Panc1 (cell line): ENCODE data around the gene RPAP3. TPM values are rescaled to one million over a fixed set of nuclear protein-coding genes. Genes with fewer than 3 reads are reported as not detected.

Experiments used
- ATAC-seq: fragments of 200-7000 bp; cut with Tn5 transposase; 2 replicates; pipeline ENCODE4 v1.9.1; 2020; ENCODE audit warnings: mild to moderate bottlenecking, moderate library complexity
- BruUV-seq: library from RNA; stranded (reverse); fragments of 400-500 nt; replicated peaks from 2 replicates; lab custom pipeline; 2021; lab: Mats Ljungman, UMichigan
- CTCF ChIA-PET: fragments of 300-600 bp; sonication (Branson Sonifier 250); formaldehyde crosslinking; loops from one replicate; lab custom pipeline; 2022; ENCODE audit warnings: antibody characterized with exemption; lab: Charles Lee
- POLR2A ChIA-PET: fragments of 300-600 bp; sonication (Branson Sonifier 250); formaldehyde crosslinking; loops from one replicate; lab custom pipeline; 2022; ENCODE audit warnings: antibody characterized with exemption; lab: Charles Lee
- DNase-seq: peaks from one replicate; pipeline ENCODE4 v3.0.0-alpha.2; 2010; ENCODE audit warnings: low read depth, low spot score
- H3K27ac ChIP-seq: 2 replicates; pipeline ENCODE4 v1.5.1; 2011; ENCODE audit warnings: mild to moderate bottlenecking, low read length, inconsistent platforms
- H3K27me3 ChIP-seq: fragments of 200-500 bp; sonication (Bioruptor generic); 2 replicates; pipeline ENCODE4 v1.6.0; 2014; ENCODE audit warnings: low read length, inconsistent platforms; ENCODE audit not compliant: control insufficient read depth, insufficient read depth
- H3K36me3 ChIP-seq: fragments of 200-500 bp; sonication (Bioruptor generic); 2 replicates; pipeline ENCODE4 v1.5.1; 2014; ENCODE audit warnings: inconsistent platforms, mild to moderate bottlenecking, low read length, moderate library complexity; ENCODE audit not compliant: control insufficient read depth, insufficient read depth
- H3K4me1 ChIP-seq: 2 replicates; pipeline ENCODE4 v1.5.1; 2011; ENCODE audit warnings: inconsistent platforms, mild to moderate bottlenecking, low read length, moderate library complexity; ENCODE audit not compliant: control insufficient read depth, insufficient read depth
- H3K4me3 ChIP-seq, 2 experiments: 2 replicates each; pipeline ENCODE4 v1.5.1; 2011 to 2012; ENCODE audit warnings: low read depth in 2 of 2, low read length in 2 of 2, mild to moderate bottlenecking in 2 of 2, inconsistent platforms in 1 of 2, moderate library complexity in 1 of 2
- H3K9me3 ChIP-seq: fragments of 200-500 bp; sonication (Bioruptor generic); 2 replicates; pipeline ENCODE4 v1.5.1; 2014; ENCODE audit warnings: low read depth, mild to moderate bottlenecking, inconsistent platforms, low read length, moderate library complexity; ENCODE audit not compliant: control insufficient read depth, insufficient read depth
- CTCF ChIP-seq: fragments of 450-650 bp; IDR thresholded peaks from 2 replicates; pipeline ENCODE4 v1.5.1; 2017; ENCODE audit warnings: mild to moderate bottlenecking
- POLR2AphosphoS5 ChIP-seq: IDR thresholded peaks from 2 replicates; pipeline ENCODE4 v1.6.1; 2012; ENCODE audit warnings: mild to moderate bottlenecking, low read depth, low read length, moderate library complexity
- REST ChIP-seq, 2 experiments: IDR thresholded peaks; 2 replicates each; pipeline ENCODE4 v1.6.1; 2011 to 2012; ENCODE audit warnings: low read depth in 2 of 2, control low read depth in 1 of 2, low read length in 1 of 2, mild to moderate bottlenecking in 1 of 2, moderate library complexity in 1 of 2; ENCODE audit not compliant: insufficient read depth in 1 of 2
- SIN3A ChIP-seq: IDR thresholded peaks from 2 replicates; pipeline ENCODE4 v1.6.1; 2012; ENCODE audit warnings: low read depth, mild to moderate bottlenecking, low read length, moderate library complexity, borderline replicate concordance; ENCODE audit not compliant: insufficient read depth
- TCF7L2 ChIP-seq: IDR thresholded peaks from 2 replicates; pipeline ENCODE4 v1.6.1; 2011; ENCODE audit warnings: mild to moderate bottlenecking, low read depth, low read length, inconsistent platforms
- in situ Hi-C: cut with HindIII; loops from 2 replicates; pipeline ENCODE4 v1.10.0; 2016; ENCODE audit warnings: low sequenced_read_pairs, low pct_unique_long_range_greater_than_20kb
- intact Hi-C: fragments of 100-400 bp; cut with micrococcal nuclease; formaldehyde crosslinking; loops from one replicate; pipeline ENCODE4 v1.10.0; 2022; ENCODE audit not compliant: unreplicated experiment
- total RNA-seq: library from RNA; stranded (reverse); gene quantifications from one replicate; pipeline ENCODE4 v1.2.1, GENCODE V29; 2021; ENCODE audit not compliant: unreplicated experiment

Gene RPAP3
- total RNA-seq, 1 experiment from 2014 or later: 47.3 TPM

GRCh38 chr12:47750229-47750798, 44.5 kb upstream of the RPAP3 start:
- BruUV-seq: no TSS peak
- ChIA-PET POLR2A (no interaction called here), CTCF (no interaction called here)
- H3K9me3 ChIP-seq: no peaks in the 10 kb centered on the region
- no peaks in the 10 kb centered on the region for H3K36me3 ChIP-seq
- H3K4me3 ChIP-seq: no peak overlapping the region
- no peaks in the 10 kb centered on the region for H3K27me3 ChIP-seq
- intact Hi-C loops: no loop called here
- ATAC-seq: no peak
- H3K4me1 ChIP-seq: peaks cover 13% of the 10 kb centered on the region
- in situ Hi-C loops: no loop called here
- no peak overlapping the region for H3K27ac ChIP-seq
- DNase-seq: no peak
- no peak for TF ChIP-seq TCF7L2
- TF ChIP-seq REST (IDR thresholded peaks at IDR 0.05; ENCODE audit: insufficient read depth in 1 of 2, low read depth in 2 of 2, low read length in 1 of 2): no peak
- no peak for TF ChIP-seq CTCF
- no peak for TF ChIP-seq POLR2AphosphoS5
- no peak for TF ChIP-seq SIN3A

GRCh38 chr12:47748899-47749298, 43.1 kb upstream of the RPAP3 start:
- no peak for ATAC-seq
- H3K36me3 ChIP-seq: no peaks in the 10 kb centered on the region
- no peak overlapping the region for H3K4me3 ChIP-seq
- TF ChIP-seq CTCF (no peak), REST (IDR thresholded peaks at IDR 0.05; ENCODE audit: insufficient read depth in 1 of 2, low read depth in 2 of 2, low read length in 1 of 2) (no peak), SIN3A (no peak), POLR2AphosphoS5 (no peak), TCF7L2 (no peak)
- no peaks in the 10 kb centered on the region for H3K27me3 ChIP-seq
- intact Hi-C loops (no loop called here), in situ Hi-C loops (no loop called here)
- DNase-seq: no peak
- no peaks in the 10 kb centered on the region for H3K9me3 ChIP-seq
- no peak overlapping the region for H3K27ac ChIP-seq
- BruUV-seq: no TSS peak
- H3K4me1 ChIP-seq: peaks cover 5% of the 10 kb centered on the region
- ChIA-PET POLR2A (no interaction called here), CTCF (no interaction called here)
